Stimulated activated CD4-positive, alpha-beta T cell treated with anti-CD3 and anti-CD28 coated beads, Interleukin-12 subunit alpha, Interleukin-12 subunit beta, amount 100 ng/mL, for 24 hours (primary cell): ENCODE results near the gene DRAXIN.

Experiments
- DNase-seq, 2 experiments: peaks; one replicate each; pipeline ENCODE4 v3.0.0-alpha.2; 2020; ENCODE audit warnings: low read depth in 2 of 2

DRAXIN gene, protein sequence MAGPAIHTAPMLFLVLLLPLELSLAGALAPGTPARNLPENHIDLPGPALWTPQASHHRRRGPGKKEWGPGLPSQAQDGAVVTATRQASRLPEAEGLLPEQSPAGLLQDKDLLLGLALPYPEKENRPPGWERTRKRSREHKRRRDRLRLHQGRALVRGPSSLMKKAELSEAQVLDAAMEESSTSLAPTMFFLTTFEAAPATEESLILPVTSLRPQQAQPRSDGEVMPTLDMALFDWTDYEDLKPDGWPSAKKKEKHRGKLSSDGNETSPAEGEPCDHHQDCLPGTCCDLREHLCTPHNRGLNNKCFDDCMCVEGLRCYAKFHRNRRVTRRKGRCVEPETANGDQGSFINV

DNA sequence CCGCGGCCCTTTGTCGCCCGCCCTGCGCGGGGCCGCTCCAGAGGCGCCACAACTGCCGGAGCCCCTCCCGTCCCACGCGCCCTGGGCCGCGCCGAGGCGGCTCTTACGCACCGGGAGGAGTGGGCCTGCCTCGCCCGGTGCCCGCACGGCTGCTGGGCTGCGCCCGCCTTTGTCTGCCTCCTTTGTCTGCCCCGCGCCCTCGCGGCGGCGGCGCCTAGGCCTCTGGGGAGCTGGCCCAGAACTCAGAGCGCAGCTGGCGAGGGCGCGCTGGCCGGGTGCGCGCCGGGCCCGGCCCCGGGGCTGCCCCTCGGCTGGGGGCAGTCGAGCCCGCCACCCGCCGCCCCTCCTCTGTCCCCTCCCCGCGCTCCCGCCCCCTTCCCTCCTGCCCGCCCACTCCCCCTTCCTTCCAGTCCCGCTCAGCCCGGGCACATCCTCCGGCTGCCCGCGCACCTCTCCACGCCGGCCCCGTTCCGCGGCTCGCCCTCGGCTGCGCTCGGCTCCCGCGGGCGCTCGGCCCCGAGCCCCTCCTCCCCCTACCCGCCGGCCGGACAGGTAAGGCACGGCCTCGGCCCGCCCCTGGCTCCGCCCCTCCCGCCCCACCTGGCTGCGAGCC lies at the start of gene DRAXIN:
DRAXIN (plus strand) TSS at position 409 of the 613 bp plus-strand sequence. CDS start 14,549 bp downstream, outside the sequence.
- no peak for DNase-seq

- DNase-seq: no peak
These were observed 49.7 kb upstream of the DRAXIN start for GRCh38 chr1:11641776-11642305.

DNA sequence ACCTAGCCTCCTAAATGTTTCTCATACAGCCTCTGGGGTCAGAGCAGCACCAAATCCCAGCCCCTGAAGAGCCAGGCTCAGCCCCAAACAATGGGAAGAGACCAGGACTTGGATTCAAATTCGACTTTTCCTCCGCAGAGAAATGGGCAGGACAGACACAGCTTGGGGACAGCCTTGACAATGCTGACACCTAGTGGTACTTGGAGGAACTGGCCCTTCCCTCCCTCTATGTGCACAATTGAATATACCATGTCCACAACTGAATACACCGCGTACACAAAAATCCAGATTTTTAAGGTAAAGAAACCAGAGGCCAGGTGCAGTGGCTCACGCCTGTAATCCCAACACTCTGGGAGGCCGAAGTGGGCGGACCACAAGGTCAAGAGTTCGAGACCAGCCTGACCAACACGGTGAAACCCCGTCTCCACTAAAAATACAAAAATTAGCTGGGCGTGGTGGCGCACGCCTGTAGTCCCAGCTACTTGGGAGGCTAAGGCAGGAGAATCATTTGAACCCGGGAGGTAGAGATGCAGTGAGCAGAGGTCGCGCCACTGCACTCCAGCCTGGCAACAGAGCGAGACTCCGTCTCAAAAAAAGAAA lies 49.0 kb upstream of the DRAXIN start:
- DNase-seq: peak; percentile 46 to 67

GRCh38 chr1:11643782-11644181 lies 47.7 kb upstream of the DRAXIN start:
- no peak for DNase-seq

- DNase-seq: no peak
These were observed 46.2 kb upstream of the DRAXIN start for GRCh38 chr1:11645270-11645669.

DNA sequence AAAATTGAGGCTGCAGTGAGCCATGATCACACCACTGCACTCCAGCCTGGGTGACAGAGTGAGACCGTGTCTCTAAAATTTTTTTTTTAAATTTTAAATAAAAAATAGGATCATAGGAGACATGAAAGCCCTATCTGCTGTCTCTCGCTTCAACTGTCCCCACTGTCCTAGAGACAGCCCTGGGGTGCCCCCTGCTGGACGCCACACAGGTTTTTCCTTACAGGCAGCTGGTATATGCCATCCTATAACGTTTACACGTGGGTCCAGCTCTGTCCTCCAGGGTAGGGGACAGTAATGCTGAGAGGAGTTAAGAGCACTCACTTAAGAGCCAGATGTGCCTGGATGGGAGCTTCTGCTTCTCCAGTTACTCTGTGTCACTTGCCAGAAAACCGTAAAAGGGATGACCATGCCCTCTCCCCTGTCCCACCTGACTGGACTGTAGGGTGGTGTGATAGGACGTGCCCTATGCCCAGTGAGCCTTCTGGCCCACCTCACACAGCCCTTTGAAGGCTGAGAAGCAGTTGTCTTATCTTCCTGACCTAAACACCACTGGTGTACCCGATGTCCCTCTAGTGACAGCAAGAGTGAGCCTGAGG lies 45.7 kb upstream of the DRAXIN start:
- peak; percentile 52 to 85 for DNase-seq

- DNase-seq: no peak
These were observed 45.2 kb upstream of the DRAXIN start for GRCh38 chr1:11646317-11646716.

DNA sequence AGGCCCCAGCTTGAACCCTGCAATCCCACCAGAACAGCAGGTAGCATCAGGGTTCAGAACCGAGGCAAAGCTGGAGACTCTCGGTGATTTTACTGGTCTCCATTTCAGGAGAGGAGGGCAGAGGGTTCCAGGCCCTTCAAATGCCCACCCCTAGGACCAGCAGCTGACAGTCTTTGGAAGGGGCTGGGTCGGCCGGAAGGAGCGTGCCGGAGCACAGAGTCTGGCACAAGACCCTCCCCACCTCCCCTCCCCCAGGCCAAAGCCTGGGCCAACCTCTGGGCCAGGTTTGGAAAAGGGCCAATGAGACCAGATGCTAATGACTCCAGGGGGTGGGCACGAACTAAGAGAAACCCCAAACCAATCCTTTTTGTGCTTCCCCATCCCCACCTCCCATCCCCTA lies 44.2 kb upstream of the DRAXIN start:
- DNase-seq: no peak

GRCh38 chr1:11648039-11648438 lies 43.5 kb upstream of the DRAXIN start:
- no peak for DNase-seq

DNA sequence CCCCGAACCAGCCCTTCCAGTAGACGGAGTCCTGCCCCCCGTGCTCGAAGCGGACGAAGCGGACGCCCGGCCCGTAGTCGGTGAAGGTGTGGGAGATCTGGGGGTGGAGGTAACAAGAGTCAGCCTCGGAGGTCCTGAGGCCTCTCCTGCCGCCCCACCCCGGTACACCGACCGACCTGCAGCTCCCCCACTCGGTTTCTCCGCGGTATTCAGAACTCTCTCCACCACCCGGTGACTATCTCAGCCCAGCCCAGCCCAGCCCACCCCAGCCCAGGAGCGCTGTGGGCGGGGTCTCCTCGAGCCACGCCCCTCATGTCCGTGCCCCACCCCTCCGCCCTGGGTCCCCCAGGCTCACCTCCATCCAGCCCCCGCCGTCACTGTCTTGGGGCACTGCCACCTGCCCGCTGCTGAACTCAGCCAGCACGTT lies 42.8 kb upstream of the DRAXIN start:
- DNase-seq: no peak

DNA sequence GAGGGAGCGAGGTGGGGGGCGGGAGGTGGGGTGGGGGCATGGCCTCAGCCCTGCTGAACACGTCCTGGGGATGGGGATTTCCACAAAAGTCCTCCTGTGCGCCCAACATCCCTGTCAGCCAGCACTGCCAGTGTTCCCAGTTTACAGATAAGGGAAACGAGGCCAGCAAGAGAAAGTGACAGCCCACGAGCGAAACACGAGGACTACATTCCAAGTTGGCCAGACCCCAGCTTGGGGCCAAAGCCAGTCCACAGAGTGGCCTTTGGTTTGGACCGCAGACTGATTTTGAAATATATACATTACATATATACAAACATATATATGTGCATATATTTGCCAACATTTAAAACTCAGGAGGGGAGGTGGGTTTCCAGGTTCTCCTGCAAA lies 42.3 kb upstream of the DRAXIN start:
- DNase-seq: no peak

- no peak for DNase-seq
These were observed 41.7 kb upstream of the DRAXIN start for GRCh38 chr1:11649624-11650330.

- peak; percentile 48 to 71 for DNase-seq
These were observed 41.0 kb upstream of the DRAXIN start for GRCh38 chr1:11650331-11650991.

DNA sequence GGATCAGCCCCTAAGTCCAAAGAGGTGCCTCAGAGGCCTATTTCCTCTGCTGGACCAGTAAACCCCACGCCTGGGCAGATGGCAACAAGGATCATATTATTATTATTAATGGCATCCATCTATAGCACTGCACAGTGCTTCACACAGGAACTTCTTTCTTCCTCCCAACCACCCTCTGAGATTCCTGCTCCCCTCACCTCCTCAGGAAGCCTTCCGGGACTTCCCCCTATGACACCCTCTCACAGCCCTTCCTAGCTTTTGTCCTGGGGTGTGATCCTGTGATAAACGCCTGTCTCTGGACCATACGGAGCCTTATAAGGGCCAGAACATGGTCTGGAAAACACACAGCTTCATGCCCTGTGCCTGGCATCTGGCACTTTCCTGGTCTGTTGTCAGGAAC lies 40.5 kb upstream of the DRAXIN start:
- no peak for DNase-seq

DNA sequence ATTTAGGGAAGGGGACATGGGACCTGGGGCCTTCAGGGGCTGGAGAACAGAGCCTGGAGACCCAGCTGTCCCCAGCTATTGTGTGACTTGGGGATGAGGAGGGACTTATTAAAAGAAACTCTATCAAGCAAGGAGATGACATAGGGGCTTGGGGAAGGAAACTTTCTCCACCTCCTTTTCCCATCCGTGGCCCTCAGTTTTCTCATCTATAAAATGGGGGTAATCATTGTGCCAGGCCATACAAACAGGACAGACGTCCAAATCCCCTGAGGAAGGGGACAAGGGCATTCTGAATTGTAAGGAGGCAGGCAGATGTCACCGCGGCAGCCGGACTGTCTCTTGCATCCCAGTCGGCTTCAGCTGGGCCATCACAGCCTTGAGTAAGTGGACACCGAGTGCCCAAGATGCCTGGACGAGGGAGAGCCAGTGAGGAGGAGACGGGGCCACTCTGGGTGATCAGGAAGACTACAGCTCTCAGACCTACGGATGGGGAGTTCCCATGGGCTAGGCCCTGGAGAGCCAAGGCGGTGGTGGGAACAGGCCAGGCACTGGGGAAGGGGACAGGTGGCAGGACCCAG lies 39.2 kb upstream of the DRAXIN start:
- DNase-seq: no peak

DNA sequence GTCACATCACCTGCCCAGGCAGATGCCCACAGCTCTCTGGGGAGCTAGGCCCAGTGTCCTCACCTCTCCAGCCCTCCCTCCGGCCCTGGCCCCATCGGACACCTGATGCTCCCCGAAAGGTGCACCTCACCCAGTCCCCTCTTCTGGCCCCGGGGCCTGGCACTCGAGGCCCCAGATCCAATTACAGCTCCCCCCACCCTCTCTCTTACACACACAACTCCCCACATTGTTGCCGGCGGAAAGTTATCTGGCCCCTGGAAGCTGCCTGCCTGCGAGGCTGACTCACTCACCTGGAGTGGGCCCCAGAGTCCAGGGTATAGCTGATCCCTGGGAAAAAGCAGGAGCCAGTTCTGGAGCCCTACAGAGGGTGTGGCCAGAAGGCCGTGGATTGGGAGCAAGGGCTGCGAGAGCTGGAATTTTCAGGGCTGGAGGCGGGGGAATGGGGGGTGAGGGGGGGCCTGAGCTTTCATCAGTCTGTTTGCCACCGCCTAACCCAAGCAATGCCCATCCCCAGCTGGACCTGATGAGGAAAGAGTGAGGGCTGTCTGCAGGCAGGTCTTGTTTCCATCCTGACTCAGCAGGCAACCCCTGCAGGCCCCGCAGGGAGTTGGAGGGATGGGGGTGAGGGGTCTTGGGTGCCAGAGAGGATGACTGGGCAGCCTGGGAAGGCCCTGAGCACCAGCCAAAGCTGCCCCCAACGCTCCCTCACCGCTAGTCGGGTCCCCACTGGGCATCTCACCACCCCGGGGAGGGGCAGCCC lies 38.2 kb upstream of the DRAXIN start:
- DNase-seq: no peak

DNA sequence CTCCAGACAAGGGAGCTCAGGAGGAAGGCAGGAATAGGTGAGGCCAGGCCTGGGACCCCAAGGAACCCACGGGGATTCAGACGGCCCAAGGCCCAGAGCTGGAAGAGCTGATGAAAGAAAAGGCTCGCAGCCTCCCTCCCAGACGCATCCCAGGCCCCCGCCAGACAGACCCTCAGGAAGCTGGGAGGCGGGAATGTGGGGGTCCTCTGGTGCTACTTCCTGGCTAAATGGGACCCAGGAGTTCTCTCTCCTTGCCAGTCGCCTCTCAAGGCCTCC lies 37.7 kb upstream of the DRAXIN start:
- DNase-seq: no peak

- peak; percentile 48 to 55 for DNase-seq
These were observed 37.2 kb upstream of the DRAXIN start, which contains the start of the genes FBXO2 and FBXO44 for GRCh38 chr1:11654137-11654938. TSS of gene FBXO2 (minus strand) at chr1:11654429. CDS start at chr1:11654340, 89 bp downstream. TSS of gene FBXO44 (plus strand) at chr1:11654877. CDS start at chr1:11655836, 959 bp downstream.
